Measurements from ENCODE around the gene POGZ.
"Not testable (repeated sequence)": the region's sequence is repeated elsewhere in the genome, so short reads cannot be mapped to it uniquely, and the experiment has no call there.

The POGZ gene

DNA sequence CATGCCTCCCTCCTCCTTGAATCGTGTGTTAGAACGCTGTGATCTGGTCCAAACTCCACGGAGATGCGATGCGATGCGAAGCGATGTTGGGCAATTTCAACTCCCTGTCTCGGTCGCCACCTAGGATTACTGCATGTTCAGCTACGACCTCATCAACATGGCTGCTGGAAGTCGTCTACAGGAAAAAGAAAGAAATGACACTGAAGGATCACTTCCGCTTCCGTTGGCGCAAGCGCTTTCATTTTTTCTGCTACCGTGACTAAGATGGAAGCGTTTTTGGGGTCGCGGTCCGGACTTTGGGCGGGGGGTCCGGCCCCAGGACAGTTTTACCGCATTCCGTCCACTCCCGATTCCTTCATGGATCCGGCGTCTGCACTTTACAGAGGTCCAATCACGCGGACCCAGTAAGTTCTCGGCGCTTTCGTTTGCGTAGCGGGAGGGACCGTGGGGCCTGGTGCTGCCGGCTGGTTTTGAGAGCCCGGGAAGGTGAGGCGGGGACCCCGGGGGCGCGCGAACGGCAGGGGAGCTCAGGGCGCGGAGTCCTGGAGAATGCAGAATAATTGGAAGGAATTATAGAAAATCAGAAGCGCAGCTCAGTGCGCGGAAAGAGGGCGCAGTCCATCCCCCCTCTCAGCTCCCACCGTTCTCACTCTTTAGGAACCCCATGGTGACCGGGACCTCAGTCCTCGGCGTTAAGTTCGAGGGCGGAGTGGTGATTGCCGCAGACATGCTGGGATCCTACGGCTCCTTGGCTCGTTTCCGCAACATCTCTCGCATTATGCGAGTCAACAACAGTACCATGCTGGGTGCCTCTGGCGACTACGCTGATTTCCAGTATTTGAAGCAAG is 59.7 kb downstream of the POGZ start, which contains the start of gene PSMB4:
PSMB4 (plus strand) TSS at position 250 of the 848 bp plus-strand sequence; CDS start at position 265, 15 bp downstream.
- DNase-seq (ENCODE audit: low read depth, low spot score): peak; percentile 50
- CTCF ChIA-PET: interaction anchor here (1.1 to 3.7 kb wide), 7 partner anchors 15 to 99 kb away, joined by 3 to 13 read pairs (median 5); no protein-coding TSS in a partner anchor
- TF ChIP-seq, protein P1, sequence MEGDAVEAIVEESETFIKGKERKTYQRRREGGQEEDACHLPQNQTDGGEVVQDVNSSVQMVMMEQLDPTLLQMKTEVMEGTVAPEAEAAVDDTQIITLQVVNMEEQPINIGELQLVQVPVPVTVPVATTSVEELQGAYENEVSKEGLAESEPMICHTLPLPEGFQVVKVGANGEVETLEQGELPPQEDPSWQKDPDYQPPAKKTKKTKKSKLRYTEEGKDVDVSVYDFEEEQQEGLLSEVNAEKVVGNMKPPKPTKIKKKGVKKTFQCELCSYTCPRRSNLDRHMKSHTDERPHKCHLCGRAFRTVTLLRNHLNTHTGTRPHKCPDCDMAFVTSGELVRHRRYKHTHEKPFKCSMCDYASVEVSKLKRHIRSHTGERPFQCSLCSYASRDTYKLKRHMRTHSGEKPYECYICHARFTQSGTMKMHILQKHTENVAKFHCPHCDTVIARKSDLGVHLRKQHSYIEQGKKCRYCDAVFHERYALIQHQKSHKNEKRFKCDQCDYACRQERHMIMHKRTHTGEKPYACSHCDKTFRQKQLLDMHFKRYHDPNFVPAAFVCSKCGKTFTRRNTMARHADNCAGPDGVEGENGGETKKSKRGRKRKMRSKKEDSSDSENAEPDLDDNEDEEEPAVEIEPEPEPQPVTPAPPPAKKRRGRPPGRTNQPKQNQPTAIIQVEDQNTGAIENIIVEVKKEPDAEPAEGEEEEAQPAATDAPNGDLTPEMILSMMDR (IDR thresholded peaks at IDR 0.05; ENCODE audit: insufficient read depth, low read length, missing control alignments): peak; percentile 45
- POLR2A ChIA-PET: interaction anchor here (0.6 to 1.2 kb wide), 3 partner anchors 14 to 303 kb away, joined by 3 read pairs; partner anchors contain the start of gene ZNF687
- H3K4me3 ChIP-seq (ENCODE audit: low read depth, low read length): peak within 1 kb of the TSS; percentile 96

DNA sequence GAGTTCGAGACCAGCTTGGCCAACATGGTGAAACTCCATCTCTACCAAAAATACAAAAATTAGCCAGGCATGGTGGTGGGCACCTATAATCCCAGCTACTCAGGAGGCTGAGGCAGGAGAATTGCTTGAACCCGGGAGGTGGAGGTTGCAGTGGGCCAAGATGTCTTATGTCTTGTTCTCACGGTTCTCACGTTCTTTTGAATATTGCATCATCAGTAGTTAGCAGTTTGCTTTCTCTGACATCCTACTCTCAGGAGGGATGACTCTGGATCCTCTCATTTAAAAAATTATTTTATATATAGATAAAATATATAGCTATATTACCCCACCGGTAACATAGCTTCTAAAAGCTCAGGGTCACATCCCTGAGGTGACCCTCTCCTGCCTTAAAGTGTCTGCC is 63.0 kb downstream of the POGZ start:
- H3K4me3 ChIP-seq (ENCODE audit: low read depth, low read length); POLR2A ChIA-PET; DNase-seq (ENCODE audit: low read depth, low spot score): not testable (repeated sequence)
- CTCF ChIA-PET: interaction anchor here (0.6 to 2.0 kb wide), 2 partner anchors 12 to 55 kb away, joined by 3 to 6 read pairs; no protein-coding TSS in a partner anchor

DNA sequence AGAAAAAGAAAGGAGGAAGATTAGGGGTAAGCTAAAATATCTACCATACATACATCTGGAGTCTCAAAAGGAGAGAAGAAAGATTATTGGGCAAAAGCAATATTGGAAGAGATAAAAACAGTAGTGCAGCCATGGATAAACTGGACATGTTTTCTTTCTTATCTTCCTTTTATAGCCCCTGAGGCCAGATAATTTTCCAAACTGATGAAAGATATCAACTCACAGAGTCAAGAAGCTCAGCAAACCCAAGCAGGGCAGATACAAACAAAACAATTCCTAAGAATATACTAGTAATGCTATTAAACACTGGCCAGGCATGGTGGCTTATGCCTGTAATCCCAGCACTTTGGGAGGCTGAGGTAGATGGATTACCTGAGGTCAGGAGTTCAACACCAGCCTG is 65.7 kb downstream of the POGZ start:
- ChIA-PET CTCF (no interaction called here), POLR2A (no interaction called here)
- TF ChIP-seq, protein P1 (IDR thresholded peaks at IDR 0.05; ENCODE audit: insufficient read depth, low read length, missing control alignments): no peak
- no peak for DNase-seq (ENCODE audit: low read depth, low spot score)
- H3K4me3 ChIP-seq (ENCODE audit: low read depth, low read length): no peak overlapping the region

DNA sequence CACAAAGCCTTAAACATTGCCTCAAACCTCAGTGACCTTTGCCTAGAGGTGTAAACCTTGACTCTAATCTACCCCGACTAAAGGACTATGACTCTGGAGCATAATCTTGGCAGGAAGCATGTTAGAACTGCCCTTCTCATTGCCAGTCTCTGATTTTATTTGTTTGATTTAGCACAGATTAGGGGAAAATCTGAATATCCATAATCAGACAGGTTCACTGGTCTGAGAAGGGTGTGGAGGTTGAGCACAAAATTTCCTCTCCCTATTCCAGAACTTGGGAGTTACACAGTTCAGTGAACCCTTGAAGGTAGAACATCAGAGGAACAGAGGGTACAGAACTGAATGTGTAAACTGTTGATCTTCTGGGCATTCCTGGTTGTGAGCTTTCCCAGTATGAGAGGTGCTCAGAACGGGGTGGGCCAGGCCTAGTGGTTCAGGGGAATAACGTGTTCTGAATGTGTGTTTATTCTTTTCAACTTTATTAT is 68.2 kb downstream of the POGZ start:
- CTCF ChIA-PET: no interaction called here
- DNase-seq (ENCODE audit: low read depth, low spot score): no peak
- no peak overlapping the region for H3K4me3 ChIP-seq (ENCODE audit: low read depth, low read length)
- POLR2A ChIA-PET: no interaction called here
- TF ChIP-seq, protein P1 (IDR thresholded peaks at IDR 0.05; ENCODE audit: insufficient read depth, low read length, missing control alignments): no peak

DNA sequence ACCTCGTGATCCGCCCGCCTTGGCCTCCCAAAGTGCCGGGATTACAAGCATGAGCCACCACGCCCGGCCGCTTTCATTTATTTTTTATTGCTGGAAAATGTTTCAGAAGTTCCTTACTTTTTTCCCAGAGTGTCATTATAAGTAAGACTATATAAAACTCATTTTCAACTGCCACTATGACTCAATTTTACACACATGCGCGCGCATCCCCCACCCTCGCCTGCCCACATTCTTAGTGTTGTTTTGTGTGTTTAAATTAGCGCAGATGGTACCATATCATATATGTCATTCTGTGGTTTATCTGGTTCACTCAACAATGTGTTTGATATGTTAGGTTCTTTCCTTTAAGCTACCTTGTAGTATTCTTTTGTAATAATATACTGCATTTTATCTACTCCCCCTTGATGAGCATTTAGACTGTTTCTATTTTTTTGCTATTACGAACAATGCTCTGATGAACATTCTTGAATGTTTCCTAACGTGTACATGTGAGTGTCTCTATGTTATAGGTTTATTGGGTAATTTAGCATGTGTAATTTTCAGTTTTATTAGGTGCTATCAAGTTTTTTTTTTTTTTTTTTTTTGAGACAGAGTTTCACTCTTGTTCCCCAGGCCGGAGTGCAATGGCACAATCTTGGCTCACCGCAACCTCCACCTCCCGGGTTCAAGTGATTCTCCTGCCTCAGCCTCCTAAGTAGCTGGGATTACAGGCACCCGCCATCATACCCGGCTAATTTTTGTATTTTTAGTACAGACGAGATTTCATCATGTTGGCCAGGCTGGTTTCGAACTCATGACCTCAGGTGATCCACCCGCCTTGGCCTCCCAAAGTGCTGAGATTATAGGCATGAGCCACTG is 68.8 kb downstream of the POGZ start:
- H3K4me3 ChIP-seq (ENCODE audit: low read depth, low read length); CTCF ChIA-PET; POLR2A ChIA-PET; DNase-seq (ENCODE audit: low read depth, low spot score): not testable (repeated sequence)

DNA sequence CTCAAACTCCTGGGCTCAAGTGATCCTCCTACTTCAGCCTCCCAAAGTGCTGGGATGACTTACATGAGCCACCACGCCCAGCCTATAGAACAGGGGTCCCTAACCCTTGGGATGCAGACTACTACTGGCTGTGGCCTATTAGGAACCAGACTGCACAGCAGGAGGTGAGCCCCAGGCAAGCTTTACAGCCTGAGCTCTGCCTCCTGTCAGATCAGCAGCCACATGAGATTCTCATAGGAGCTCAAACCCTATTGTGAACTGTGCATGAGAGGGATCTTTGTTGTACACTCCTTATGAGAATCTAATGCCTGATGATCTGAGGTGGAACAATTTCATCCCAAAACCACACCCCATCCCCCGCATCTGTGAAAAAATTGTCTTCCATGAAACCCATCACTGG is 73.3 kb downstream of the POGZ start:
- CTCF ChIA-PET: interaction anchor here (0.8 to 1.3 kb wide), 2 partner anchors 32 to 286 kb away, joined by 3 to 4 read pairs; no protein-coding TSS in a partner anchor
- TF ChIP-seq, protein P1 (IDR thresholded peaks at IDR 0.05; ENCODE audit: insufficient read depth, low read length, missing control alignments): no peak
- POLR2A ChIA-PET: no interaction called here
- no peak for DNase-seq (ENCODE audit: low read depth, low spot score)
- no peak overlapping the region for H3K4me3 ChIP-seq (ENCODE audit: low read depth, low read length)

DNA sequence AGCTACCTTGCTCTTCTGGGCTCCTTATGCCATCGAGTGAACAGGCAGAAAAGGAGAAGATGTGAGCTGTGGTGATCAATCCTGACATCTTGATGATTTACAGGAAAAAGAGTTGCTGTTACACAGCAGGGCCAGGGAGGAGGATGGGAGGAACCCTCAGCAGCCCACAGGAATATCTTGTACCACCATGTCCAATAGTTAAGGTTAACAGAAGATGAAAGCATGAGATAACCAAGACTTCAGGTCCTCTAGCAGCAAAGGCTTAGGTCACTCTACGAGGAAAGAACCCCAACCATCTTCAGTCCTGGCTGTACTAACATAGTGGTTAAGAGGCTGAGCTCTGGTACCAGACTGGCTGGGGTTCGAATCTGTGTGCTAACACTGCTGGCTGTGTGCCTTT is 74.7 kb downstream of the POGZ start:
- CTCF ChIA-PET: interaction anchor here (1.3 to 2.1 kb wide), 4 partner anchors 11 to 44 kb away, joined by 3 to 6 read pairs (median 4); no protein-coding TSS in a partner anchor
- POLR2A ChIA-PET: interaction anchor here (1.1 kb wide), 1 partner anchor 15 kb away, joined by 3 read pairs; the partner anchor contains the start of gene PSMB4

More for the DNA sequence above, 74.7 kb downstream of the POGZ start:
- no peak overlapping the region for H3K4me3 ChIP-seq (ENCODE audit: low read depth, low read length)
- no peak for DNase-seq (ENCODE audit: low read depth, low spot score)
- TF ChIP-seq, protein P1 (IDR thresholded peaks at IDR 0.05; ENCODE audit: insufficient read depth, low read length, missing control alignments): no peak

All from AG04449 (cell line).